IMR-90 (cell line): ENCODE data around the gene NAPA. TPM values are rescaled to one million over a fixed set of nuclear protein-coding genes. Genes with fewer than 3 reads are reported as not detected.

ENCODE experiments used
- ATAC-seq: fragments of 200-7000 bp; cut with Tn5 transposase; 2 replicates; pipeline ENCODE4 v1.9.1; 2020; ENCODE audit warnings: low read depth, mild to moderate bottlenecking, moderate library complexity
- BruUV-seq: library from RNA; stranded (reverse); fragments of 400-500 nt; replicated peaks from 2 replicates; lab custom pipeline; 2021; lab: Mats Ljungman, UMichigan
- CTCF ChIA-PET: fragments of 300-600 bp; formaldehyde crosslinking; extraction: SDS; loops from one replicate; lab custom pipeline; 2021; ENCODE audit warnings: antibody characterized with exemption; lab: Yijun Ruan, JAX
- POLR2A ChIA-PET: fragments of 300-600 bp; sonication (Branson Sonifier 250); formaldehyde crosslinking; loops from one replicate; lab custom pipeline; 2022; ENCODE audit warnings: antibody characterized with exemption; ENCODE audit not compliant: unreplicated experiment; lab: Charles Lee
- DNase-seq: peaks from one replicate; pipeline ENCODE4 v3.0.0; 2013
- H2AFZ ChIP-seq: replicated peaks from 2 replicates; pipeline ENCODE3; 2013; ENCODE audit warnings: low read length, mild to moderate bottlenecking; ENCODE audit not compliant: poor library complexity
- H2AK5ac ChIP-seq: 2 replicates; pipeline ENCODE4 v1.6.1; 2013; ENCODE audit warnings: low read depth, low read length, inconsistent platforms
- H2AK9ac ChIP-seq: replicated peaks from 2 replicates; pipeline ENCODE3; 2013; ENCODE audit warnings: mild to moderate bottlenecking, low read depth, low read length, moderate library complexity; ENCODE audit not compliant: poor library complexity
- H2BK120ac ChIP-seq: 2 replicates; pipeline ENCODE4 v1.6.1; 2013; ENCODE audit warnings: low read depth, low read length, inconsistent platforms
- H2BK15ac ChIP-seq: 3 replicates; pipeline ENCODE4 v1.6.1; 2013; ENCODE audit warnings: low read depth, low read length, inconsistent platforms
- H2BK20ac ChIP-seq: 2 replicates; pipeline ENCODE4 v1.6.1; 2013; ENCODE audit warnings: low read depth, mild to moderate bottlenecking, inconsistent platforms, low read length, moderate library complexity
- H2BK5ac ChIP-seq: 2 replicates; pipeline ENCODE4 v1.6.1; 2013; ENCODE audit warnings: mild to moderate bottlenecking, low read depth, low read length, inconsistent platforms; ENCODE audit not compliant: poor library complexity, severe bottlenecking
- H3K14ac ChIP-seq: replicated peaks from 2 replicates; pipeline ENCODE4 v1.6.1; 2013; ENCODE audit warnings: low read depth, low read length, inconsistent platforms
- H3K18ac ChIP-seq: 2 replicates; pipeline ENCODE4 v1.6.1; 2013; ENCODE audit warnings: low read depth, low read length, control low read depth
- H3K23ac ChIP-seq: 2 replicates; pipeline ENCODE4 v1.6.1; 2013; ENCODE audit warnings: low read depth, low read length, inconsistent platforms
- H3K27ac ChIP-seq: 2 replicates; pipeline ENCODE4 v1.5.1; 2013; ENCODE audit warnings: mild to moderate bottlenecking, control low read depth, low read length; ENCODE audit not compliant: insufficient read depth
- H3K27me3 ChIP-seq: 2 replicates; pipeline ENCODE4 v1.6.1; 2013; ENCODE audit warnings: low read length; ENCODE audit not compliant: control insufficient read depth, insufficient read depth
- H3K36me3 ChIP-seq: 2 replicates; pipeline ENCODE4 v1.6.1; 2013; ENCODE audit warnings: low read length, mixed read lengths; ENCODE audit not compliant: control insufficient read depth, insufficient read depth
- H3K4ac ChIP-seq: 2 replicates; pipeline ENCODE4 v1.6.1; 2013; ENCODE audit warnings: low read depth, low read length, inconsistent platforms
- H3K4me1 ChIP-seq: 2 replicates; pipeline ENCODE4 v1.6.1; 2013; ENCODE audit warnings: low read length, mixed read lengths; ENCODE audit not compliant: control insufficient read depth, insufficient read depth
- H3K4me2 ChIP-seq: 2 replicates; pipeline ENCODE4 v1.6.1; 2013; ENCODE audit warnings: low read depth, mild to moderate bottlenecking, control low read depth, low read length, moderate library complexity
- H3K4me3 ChIP-seq: 2 replicates; pipeline ENCODE4 v1.5.1; 2013; ENCODE audit warnings: low read depth, mild to moderate bottlenecking, control low read depth, low read length, moderate library complexity; ENCODE audit not compliant: insufficient read depth
- H3K56ac ChIP-seq: 2 replicates; pipeline ENCODE4 v1.6.1; 2013; ENCODE audit warnings: low read length, inconsistent platforms; ENCODE audit not compliant: insufficient read depth; ENCODE audit errors: extremely low read depth
- H3K79me1 ChIP-seq, 2 experiments: 2 replicates each; pipeline ENCODE4 v1.6.1; 2013; ENCODE audit warnings: low read length in 2 of 2, inconsistent platforms in 1 of 2, low read depth in 1 of 2
- H3K9ac ChIP-seq: 2 replicates; pipeline ENCODE4 v1.6.1; 2013; ENCODE audit warnings: low read depth, low read length, control low read depth
- H3K9me1 ChIP-seq: 2 replicates; pipeline ENCODE4 v1.6.1; 2013; ENCODE audit warnings: low read length, inconsistent platforms; ENCODE audit not compliant: insufficient read depth
- H3K9me3 ChIP-seq: 2 replicates; pipeline ENCODE4 v1.6.1; 2013; ENCODE audit warnings: low read length; ENCODE audit not compliant: control insufficient read depth, insufficient read depth
- H4K20me1 ChIP-seq: 2 replicates; pipeline ENCODE4 v1.6.1; 2013; ENCODE audit warnings: low read length, inconsistent platforms; ENCODE audit not compliant: insufficient read depth
- H4K5ac ChIP-seq: 2 replicates; pipeline ENCODE4 v1.6.1; 2013; ENCODE audit warnings: mild to moderate bottlenecking, low read depth, low read length, control low read depth
- H4K8ac ChIP-seq, 2 experiments: 2 replicates each; pipeline ENCODE4 v1.6.1; 2013; ENCODE audit warnings: low read depth in 2 of 2, low read length in 2 of 2, control low read depth in 1 of 2, inconsistent platforms in 1 of 2
- H4K91ac ChIP-seq: 2 replicates; pipeline ENCODE4 v1.6.1; 2013; ENCODE audit warnings: low read depth, low read length, inconsistent platforms; ENCODE audit not compliant: insufficient read depth
- WGBS, 2 experiments: methylation state at CpG; one replicate each; pipeline versions ENCODE4 v1.1.5 to v1.1.7; 2013; ENCODE audit warnings: missing lambda C conversion rate in 2 of 2; ENCODE audit not compliant: insufficient read length in 1 of 2; ENCODE audit errors: extremely low coverage in 2 of 2; 5-methylcytosine and 5-hydroxymethylcytosine counted together
- dilution Hi-C: fragments of 300-500 bp; cut with HindIII; formaldehyde crosslinking; loops from one replicate; pipeline ENCODE4 v1.14.3; 2018; ENCODE audit warnings: low sequenced_read_pairs; ENCODE audit not compliant: unreplicated experiment
- in situ Hi-C: fragments of 300-500 bp; cut with MboI; formaldehyde crosslinking; loops from 3 replicates; pipeline ENCODE4 v1.14.3; 2019; ENCODE audit warnings: low sequenced_read_pairs, inconsistent platforms, mixed read lengths
- intact Hi-C: fragments of 100-400 bp; cut with micrococcal nuclease; formaldehyde crosslinking; loops from 2 replicates; pipeline ENCODE4 v1.10.0; 2022
- polyA plus RNA-seq, 3 experiments: library from polyadenylated mRNA; depleted of rRNA; stranded (reverse); fragments of >200 nt; gene quantifications; 2 replicates each; pipeline ENCODE4 v1.2.3, GENCODE V29; 2012; ENCODE audit warnings: low replicate concordance in 1 of 3
- total RNA-seq: library from RNA; depleted of rRNA; stranded (reverse); fragments of >200 nt; gene quantifications from 2 replicates; pipeline ENCODE4 v1.2.3, GENCODE V29; 2012
- TF ChIP-seq, protein P1 (sequence below): fragments of 150-350 bp; IDR thresholded peaks from 2 replicates; pipeline ENCODE4 v1.6.1; 2017; ENCODE audit warnings: mild to moderate bottlenecking, antibody characterized with exemption, low read length, low read depth

Gene NAPA
- total and polyA plus RNA-seq, 2 of the 4 experiments (the other 2 are of a cell fraction): 76.4 to 126 TPM

GRCh38 chr19:47538812-47539211 is 23.9 kb upstream of the NAPA start:
- Histone ChIP-seq H3K27me3 (peaks cover 12% of the 10 kb centered on the region), H3K9me3 (no peaks in the 10 kb centered on the region), H2BK120ac (no peak overlapping the region), H3K9me1 (no peaks in the 10 kb centered on the region), H3K27ac (no peak overlapping the region), H4K91ac (no peak overlapping the region), H4K8ac (no peak overlapping the region), H4K20me1 (no peaks in the 10 kb centered on the region), H2AFZ (no peak overlapping the region), H3K4me2 (no peak overlapping the region), H2BK15ac (no peak overlapping the region), H3K9ac (no peak overlapping the region), H3K4me3 (no peak overlapping the region), H3K4me1 (peaks cover 3% of the 10 kb centered on the region), H3K23ac (no peak overlapping the region), H2BK20ac (no peak overlapping the region), H3K14ac (no peak overlapping the region), H3K56ac (no peak overlapping the region), H3K36me3 (no peaks in the 10 kb centered on the region), H2AK9ac (no peak overlapping the region), H2BK5ac (no peak overlapping the region), H3K18ac (no peak overlapping the region), H4K5ac (no peak overlapping the region), H3K4ac (no peak overlapping the region), H2AK5ac (no peak overlapping the region), H3K79me1 (no peaks in the 10 kb centered on the region)
- TF ChIP-seq, protein P1, sequence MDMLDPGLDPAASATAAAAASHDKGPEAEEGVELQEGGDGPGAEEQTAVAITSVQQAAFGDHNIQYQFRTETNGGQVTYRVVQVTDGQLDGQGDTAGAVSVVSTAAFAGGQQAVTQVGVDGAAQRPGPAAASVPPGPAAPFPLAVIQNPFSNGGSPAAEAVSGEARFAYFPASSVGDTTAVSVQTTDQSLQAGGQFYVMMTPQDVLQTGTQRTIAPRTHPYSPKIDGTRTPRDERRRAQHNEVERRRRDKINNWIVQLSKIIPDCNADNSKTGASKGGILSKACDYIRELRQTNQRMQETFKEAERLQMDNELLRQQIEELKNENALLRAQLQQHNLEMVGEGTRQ: no peak
- WGBS, 2 experiments: 97% methylated on average over 3 of the region's 5 CpGs; no CpG with 5 or more reads in 1 of the 2 experiments
- intact Hi-C loops (no loop called here), in situ Hi-C loops (no loop called here), dilution Hi-C loops (no loop called here)
- ChIA-PET CTCF (no interaction called here), POLR2A (no interaction called here)
- DNase-seq: no peak
- no peak for ATAC-seq
- BruUV-seq: no TSS peak
